GM18526 (cell line): ENCODE results near the gene CDH12.

Source experiments
- POLR2A ChIP-seq: IDR thresholded peaks from 3 replicates; pipeline ENCODE4 v1.6.1; 2011; ENCODE audit not compliant: insufficient read length; ENCODE audit errors: extremely low read depth

Gene CDH12

DNA sequence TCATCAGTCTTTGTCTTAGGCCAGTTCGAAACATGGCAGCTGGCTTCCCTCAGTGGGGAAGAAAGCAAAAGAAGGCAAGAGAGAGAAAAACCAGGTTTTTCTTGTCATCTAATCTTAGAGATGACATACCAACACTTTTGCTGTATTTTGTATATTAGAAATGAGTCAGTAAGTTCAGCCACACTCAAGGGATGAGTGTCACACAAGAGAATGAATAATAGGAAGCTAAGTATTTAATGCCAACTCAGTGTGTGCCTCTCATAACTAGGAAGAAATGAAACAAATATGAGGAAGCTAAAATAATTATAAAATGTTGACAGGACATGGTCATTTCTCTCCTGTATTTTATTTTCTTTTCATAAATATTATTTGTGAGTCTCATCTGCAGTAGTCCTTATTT, 65.3 kb downstream of the CDH12 start:
- no peak for TF ChIP-seq POLR2A

DNA sequence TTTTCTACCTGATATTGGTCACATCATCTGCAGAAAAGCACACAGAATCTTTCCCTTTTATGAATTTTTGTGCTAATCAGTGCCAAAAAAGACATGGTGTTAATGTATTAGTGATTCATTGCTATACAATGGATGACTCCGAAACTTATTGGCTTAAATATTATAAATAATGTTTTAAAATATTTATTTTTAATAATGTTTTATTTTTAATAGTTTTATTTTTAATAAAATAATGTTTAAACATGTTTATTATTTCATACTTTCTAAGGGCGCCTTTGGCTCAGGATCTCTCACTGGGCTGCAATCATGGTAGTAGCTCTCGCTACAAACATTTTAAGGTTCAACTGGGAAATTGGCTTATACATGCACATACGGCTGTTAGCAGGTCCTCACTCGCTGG, 65.7 kb downstream of the CDH12 start:
- TF ChIP-seq POLR2A = no peak

DNA sequence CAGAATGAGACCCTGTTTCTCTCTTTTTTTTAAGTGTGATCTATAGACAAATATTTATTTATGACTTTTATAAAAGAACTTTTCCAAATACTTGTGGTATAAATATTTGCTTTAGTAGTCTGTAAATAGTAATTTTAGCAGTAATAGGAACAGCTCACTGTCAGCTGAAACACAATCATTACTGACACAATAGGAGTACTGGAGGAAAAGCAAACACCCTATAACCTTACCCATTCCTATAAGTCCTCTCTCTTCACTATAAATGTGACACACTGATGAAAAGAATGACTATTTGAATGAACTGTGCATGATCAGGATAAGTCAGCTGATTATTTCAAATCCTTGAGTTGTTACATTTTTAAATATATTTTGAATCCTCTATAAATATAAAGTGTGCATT, 72.4 kb downstream of the CDH12 start:
- no peak for TF ChIP-seq POLR2A

DNA sequence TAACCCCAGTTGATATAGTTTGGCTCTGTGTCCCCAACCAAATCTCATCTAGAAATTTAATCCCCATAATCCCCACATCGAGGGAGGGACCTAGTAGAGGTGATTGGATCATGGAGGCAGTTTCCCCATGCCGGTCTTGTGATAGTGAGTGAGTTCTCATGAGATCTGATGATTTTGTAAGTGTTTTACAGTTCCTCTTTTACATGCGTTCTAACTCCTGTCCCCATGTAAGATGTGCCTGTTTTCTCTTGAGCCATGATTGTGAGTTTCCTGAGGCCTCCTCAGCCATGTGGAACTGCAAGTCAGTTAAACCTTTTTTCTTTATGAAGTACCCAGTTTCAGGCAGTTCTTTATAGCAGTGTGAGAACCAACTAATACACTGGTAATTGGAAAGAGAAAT, 73.6 kb downstream of the CDH12 start:
- TF ChIP-seq POLR2A = no peak

DNA sequence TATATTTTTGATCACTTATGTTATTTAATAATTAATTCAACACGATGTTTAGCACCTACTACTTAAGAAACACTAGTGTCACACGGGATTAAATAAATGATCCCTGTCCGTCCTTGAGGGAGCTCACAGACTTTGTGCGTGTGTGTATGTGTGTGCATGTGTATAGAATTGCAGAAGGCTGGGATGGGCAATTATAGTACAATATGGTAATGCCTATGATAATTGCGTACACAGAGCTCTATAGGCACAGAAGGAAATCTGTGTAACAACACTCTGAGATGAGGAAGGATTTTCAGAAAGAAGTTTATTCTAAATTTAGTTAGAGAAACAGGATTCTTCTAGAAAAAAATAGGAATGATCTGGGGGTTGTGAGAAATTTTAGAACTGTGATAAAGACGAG, 76.9 kb downstream of the CDH12 start:
- TF ChIP-seq POLR2A = no peak

DNA sequence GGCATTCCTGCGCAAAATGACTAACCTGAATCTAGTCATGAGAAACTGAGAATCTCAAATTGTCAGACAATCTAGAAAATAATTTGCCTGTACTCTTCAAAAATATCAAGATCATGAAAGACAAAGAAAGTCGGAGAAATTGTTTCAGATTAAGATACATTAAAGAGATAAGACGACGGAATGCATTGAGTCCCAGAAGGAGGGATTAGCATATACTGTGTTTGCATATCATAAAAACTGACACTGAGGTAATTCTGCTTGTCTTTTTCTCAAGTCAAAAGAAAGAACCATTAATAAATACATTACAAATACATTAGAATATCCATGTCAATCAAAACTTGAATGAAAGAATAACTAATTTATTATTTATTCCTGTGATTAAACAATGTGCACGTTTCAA, 88.4 kb downstream of the CDH12 start:
- no peak for TF ChIP-seq POLR2A

DNA sequence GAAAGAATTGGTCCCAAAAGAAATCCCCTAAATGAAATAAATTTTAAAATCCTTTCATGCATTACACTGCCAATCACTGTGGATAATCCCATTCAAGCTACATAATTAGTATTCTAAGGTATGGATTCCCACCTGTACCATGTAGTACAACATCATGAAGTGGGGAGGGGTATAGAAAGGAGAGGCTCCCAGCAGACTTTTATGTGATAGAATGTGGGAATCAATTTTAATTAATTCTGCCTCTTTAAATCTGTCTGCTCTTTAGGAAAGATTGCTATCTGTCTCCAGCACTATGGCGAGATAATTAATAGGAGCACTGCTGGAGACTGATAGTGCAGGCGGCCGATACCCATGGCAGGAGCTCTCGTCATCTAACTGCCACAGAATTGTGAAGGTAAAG, 95.4 kb downstream of the CDH12 start:
- TF ChIP-seq POLR2A = no peak

DNA sequence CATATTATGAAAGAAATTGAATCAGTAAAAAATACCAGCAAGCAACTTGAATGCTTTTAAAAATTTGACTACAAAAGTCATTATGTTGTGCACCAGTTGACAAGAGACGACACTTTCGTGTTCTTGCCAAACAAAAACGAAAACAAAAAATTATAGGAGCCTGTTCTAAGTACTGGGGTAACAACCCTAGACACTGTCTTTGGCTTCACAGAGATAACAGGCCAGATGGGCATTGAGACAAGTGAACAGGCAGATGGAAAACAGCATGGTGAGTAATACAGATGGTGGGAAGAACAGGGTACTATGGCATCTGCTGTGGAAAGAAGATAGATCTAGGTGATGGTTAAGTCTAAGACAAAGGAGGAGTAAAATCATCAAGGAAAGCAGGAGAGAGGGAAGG, 99.0 kb downstream of the CDH12 start:
- TF ChIP-seq POLR2A = no peak

DNA sequence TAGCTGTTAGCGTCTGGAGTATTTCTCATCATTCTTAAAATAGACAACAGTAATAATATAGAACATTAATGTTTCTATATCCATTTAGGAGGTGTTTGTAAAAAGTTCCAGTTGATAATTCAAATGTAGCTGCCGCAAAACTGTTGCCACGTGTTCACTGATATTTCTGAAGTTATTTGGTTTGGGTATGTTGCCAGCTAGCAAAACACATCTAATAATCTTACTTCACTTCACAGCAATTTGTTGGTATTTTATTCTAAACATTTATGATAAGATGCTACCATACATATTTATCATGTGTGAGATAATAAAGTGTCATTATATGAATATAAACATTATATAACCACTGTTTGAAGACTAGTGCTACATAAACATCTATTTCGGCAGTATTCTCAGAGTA, 101.6 kb downstream of the CDH12 start:
- no peak for TF ChIP-seq POLR2A

DNA sequence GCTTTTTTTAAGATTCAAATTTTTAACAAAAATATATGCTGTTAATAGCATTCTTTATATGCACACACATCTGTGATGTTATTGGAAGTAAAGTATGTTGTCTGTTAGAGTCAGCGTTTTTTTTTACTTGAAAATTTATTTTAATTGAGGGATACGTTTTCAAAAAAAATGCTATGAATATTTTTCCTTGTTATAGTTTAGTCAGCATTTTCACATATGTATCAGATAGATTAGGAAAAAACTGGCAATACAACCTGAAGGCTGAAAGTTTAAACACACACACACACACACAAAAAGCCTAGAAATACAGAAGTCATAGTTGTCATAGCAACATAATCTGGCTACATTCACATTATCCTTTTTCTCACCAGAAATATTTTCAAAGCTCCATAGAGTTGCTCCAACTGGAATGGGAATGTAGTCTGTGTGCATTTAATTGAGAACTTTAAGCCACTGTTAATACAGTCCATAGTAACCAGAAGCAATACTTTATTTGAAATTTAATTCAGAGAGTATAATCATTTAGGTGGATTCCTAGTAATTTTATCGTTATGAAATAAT, 116.6 kb downstream of the CDH12 start:
- no peak for TF ChIP-seq POLR2A

DNA sequence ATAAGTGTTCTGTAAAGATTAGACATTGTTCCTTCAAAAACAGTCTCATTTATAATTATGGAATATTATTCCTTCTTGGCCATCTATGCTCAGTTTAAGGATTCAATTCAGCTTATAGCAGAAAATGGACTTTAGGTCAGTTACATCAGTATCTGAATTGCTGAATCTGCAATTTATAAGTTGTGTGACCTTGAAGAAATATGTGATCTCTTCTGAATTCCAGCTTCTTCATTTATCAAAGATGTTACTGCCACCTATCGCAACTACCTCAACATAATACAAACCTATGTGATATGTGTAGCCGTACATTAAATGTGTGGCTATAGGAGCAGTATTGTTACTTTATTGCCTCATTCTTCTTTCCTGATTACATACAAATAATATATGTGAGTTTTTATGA, 118.2 kb downstream of the CDH12 start:
- TF ChIP-seq POLR2A = no peak

DNA sequence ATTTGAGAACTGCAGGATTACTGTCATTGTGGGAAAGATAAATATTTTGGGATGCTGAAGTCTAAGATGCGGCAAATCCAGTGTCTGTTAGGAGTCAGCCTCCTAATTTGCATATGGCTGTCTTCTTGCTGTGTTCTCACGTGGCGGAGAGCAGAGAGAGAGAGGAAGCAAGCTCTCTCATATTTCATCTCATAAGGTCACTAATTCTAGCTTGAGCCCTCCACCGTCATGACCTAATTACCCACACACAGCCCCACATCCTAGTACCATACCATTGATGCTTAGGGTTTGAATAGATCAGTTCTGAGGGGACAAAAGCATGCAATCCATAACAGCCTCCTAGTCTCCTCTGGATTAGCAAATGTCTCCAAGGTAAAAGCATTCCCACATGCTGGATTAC, 124.5 kb downstream of the CDH12 start:
- TF ChIP-seq POLR2A = no peak

DNA sequence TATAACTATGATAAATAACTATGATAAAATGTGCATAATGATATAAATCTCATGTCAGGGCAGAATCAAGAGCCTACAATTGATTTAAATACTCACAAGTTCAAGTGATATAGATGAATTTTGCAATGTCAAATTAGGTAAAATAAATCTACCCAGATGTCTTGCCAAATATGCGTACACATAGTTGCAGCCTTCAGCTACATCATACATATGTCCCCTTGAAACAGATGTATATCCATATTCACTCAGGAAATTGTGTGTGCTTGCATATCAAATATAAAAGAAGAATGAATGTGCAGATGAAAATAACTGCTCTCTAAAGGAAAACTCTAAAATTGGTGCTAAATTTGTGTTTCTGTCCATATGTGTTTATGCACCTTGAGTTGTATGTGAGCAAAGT, 130.7 kb downstream of the CDH12 start:
- no peak for TF ChIP-seq POLR2A

DNA sequence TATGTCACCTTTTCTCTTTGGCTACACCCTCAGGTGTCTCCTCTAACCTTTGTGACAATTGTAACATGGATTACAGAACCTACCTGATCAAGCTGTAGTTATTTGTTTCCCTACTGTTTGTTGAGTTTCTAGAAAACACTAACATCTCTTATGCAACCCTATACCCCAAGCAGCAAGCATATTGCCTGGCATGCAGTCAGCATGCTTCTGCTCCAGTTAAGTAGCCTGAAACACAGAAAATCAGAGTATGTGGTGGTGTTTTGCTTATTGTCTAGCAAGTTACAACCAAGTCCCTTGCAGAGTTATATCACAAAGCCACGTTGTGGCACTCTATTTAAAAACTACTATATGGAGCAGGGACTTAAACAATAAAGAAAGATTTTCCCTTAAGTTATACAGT, 131.1 kb downstream of the CDH12 start:
- no peak for TF ChIP-seq POLR2A

DNA sequence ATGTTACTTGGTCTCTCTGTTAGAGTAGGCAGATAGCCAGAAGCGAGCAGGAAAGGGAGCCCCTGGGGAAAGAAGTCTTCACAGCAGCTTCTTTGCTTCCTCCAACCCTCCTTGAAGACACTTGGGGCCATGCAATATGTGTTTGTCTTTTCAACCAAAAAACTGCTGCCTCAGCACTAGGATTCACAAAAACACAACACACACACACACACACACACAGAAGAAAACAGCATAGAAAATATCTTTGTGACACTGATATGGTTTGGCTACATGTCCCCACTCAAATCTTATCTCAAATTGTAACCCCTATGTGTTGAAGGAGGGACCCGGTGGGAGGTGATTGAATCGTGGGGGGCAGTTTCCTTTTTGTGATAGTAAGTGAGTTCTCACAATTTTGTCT, 133.3 kb downstream of the CDH12 start:
- no peak for TF ChIP-seq POLR2A

DNA sequence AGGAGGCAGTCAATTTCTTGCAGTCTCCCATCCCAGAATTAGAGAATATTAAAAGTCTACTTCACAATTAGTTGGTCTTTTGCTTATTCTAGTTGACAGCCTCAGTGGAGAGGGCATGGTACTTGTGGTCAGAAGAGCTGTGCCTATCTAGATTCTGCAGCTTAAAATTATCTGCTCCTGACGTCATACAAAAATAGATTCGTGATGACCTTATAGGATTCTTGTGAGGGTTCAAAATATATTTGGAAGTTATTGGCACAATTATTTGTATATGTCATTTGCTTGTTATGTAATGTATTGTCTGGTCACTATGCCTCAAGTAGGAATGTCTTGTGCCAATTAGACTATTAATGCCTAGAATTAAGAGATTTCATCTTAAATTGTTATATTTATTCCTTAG, 142.5 kb downstream of the CDH12 start:
- no peak for TF ChIP-seq POLR2A

DNA sequence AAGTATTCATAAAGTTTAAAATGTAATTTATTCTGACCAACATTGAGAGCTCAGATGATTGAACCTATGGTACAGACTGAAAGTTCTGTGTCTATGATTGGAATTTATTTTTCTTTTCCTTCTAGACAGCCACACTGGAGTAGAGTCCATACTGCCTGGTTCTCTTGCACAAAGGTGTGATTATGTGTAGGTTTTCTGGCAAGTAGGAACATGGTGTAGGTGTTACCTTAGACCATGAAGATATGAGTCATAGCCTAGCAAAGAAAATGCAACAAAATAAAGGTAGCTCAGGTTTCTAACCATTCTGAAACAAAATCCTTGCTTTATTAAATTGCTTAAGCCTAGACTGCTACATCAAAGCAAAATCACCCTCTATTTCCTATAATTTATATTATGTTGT, 143.4 kb downstream of the CDH12 start:
- TF ChIP-seq POLR2A = no peak
